IMR-90 (cell line): Measurements from ENCODE around the gene TST. TPM values are rescaled to one million over a fixed set of nuclear protein-coding genes. Genes with fewer than 3 reads are reported as not detected.

ENCODE experiments used
- ATAC-seq: fragments of 200-7000 bp; cut with Tn5 transposase; 2 replicates; pipeline ENCODE4 v1.9.1; 2020; ENCODE audit warnings: low read depth, mild to moderate bottlenecking, moderate library complexity
- BruUV-seq: library from RNA; stranded (reverse); fragments of 400-500 nt; replicated peaks from 2 replicates; lab custom pipeline; 2021; lab: Mats Ljungman, UMichigan
- CTCF ChIA-PET: fragments of 300-600 bp; formaldehyde crosslinking; extraction: SDS; loops from one replicate; lab custom pipeline; 2021; ENCODE audit warnings: antibody characterized with exemption; lab: Yijun Ruan, JAX
- POLR2A ChIA-PET: fragments of 300-600 bp; sonication (Branson Sonifier 250); formaldehyde crosslinking; loops from one replicate; lab custom pipeline; 2022; ENCODE audit warnings: antibody characterized with exemption; ENCODE audit not compliant: unreplicated experiment; lab: Charles Lee
- DNase-seq: peaks from one replicate; pipeline ENCODE4 v3.0.0; 2013
- H2AFZ ChIP-seq: replicated peaks from 2 replicates; pipeline ENCODE3; 2013; ENCODE audit warnings: low read length, mild to moderate bottlenecking; ENCODE audit not compliant: poor library complexity
- H2AK5ac ChIP-seq: 2 replicates; pipeline ENCODE4 v1.6.1; 2013; ENCODE audit warnings: low read depth, low read length, inconsistent platforms
- H2AK9ac ChIP-seq: replicated peaks from 2 replicates; pipeline ENCODE3; 2013; ENCODE audit warnings: mild to moderate bottlenecking, low read depth, low read length, moderate library complexity; ENCODE audit not compliant: poor library complexity
- H2BK120ac ChIP-seq: 2 replicates; pipeline ENCODE4 v1.6.1; 2013; ENCODE audit warnings: low read depth, low read length, inconsistent platforms
- H2BK15ac ChIP-seq: 3 replicates; pipeline ENCODE4 v1.6.1; 2013; ENCODE audit warnings: low read depth, low read length, inconsistent platforms
- H2BK20ac ChIP-seq: 2 replicates; pipeline ENCODE4 v1.6.1; 2013; ENCODE audit warnings: low read depth, mild to moderate bottlenecking, inconsistent platforms, low read length, moderate library complexity
- H2BK5ac ChIP-seq: 2 replicates; pipeline ENCODE4 v1.6.1; 2013; ENCODE audit warnings: mild to moderate bottlenecking, low read depth, low read length, inconsistent platforms; ENCODE audit not compliant: poor library complexity, severe bottlenecking
- H3K14ac ChIP-seq: replicated peaks from 2 replicates; pipeline ENCODE4 v1.6.1; 2013; ENCODE audit warnings: low read depth, low read length, inconsistent platforms
- H3K18ac ChIP-seq: 2 replicates; pipeline ENCODE4 v1.6.1; 2013; ENCODE audit warnings: low read depth, low read length, control low read depth
- H3K23ac ChIP-seq: 2 replicates; pipeline ENCODE4 v1.6.1; 2013; ENCODE audit warnings: low read depth, low read length, inconsistent platforms
- H3K27ac ChIP-seq: 2 replicates; pipeline ENCODE4 v1.5.1; 2013; ENCODE audit warnings: mild to moderate bottlenecking, control low read depth, low read length; ENCODE audit not compliant: insufficient read depth
- H3K27me3 ChIP-seq: 2 replicates; pipeline ENCODE4 v1.6.1; 2013; ENCODE audit warnings: low read length; ENCODE audit not compliant: control insufficient read depth, insufficient read depth
- H3K36me3 ChIP-seq: 2 replicates; pipeline ENCODE4 v1.6.1; 2013; ENCODE audit warnings: low read length, mixed read lengths; ENCODE audit not compliant: control insufficient read depth, insufficient read depth
- H3K4ac ChIP-seq: 2 replicates; pipeline ENCODE4 v1.6.1; 2013; ENCODE audit warnings: low read depth, low read length, inconsistent platforms
- H3K4me1 ChIP-seq: 2 replicates; pipeline ENCODE4 v1.6.1; 2013; ENCODE audit warnings: low read length, mixed read lengths; ENCODE audit not compliant: control insufficient read depth, insufficient read depth
- H3K4me2 ChIP-seq: 2 replicates; pipeline ENCODE4 v1.6.1; 2013; ENCODE audit warnings: low read depth, mild to moderate bottlenecking, control low read depth, low read length, moderate library complexity
- H3K4me3 ChIP-seq: 2 replicates; pipeline ENCODE4 v1.5.1; 2013; ENCODE audit warnings: low read depth, mild to moderate bottlenecking, control low read depth, low read length, moderate library complexity; ENCODE audit not compliant: insufficient read depth
- H3K56ac ChIP-seq: 2 replicates; pipeline ENCODE4 v1.6.1; 2013; ENCODE audit warnings: low read length, inconsistent platforms; ENCODE audit not compliant: insufficient read depth; ENCODE audit errors: extremely low read depth
- H3K79me1 ChIP-seq, 2 experiments: 2 replicates each; pipeline ENCODE4 v1.6.1; 2013; ENCODE audit warnings: low read length in 2 of 2, inconsistent platforms in 1 of 2, low read depth in 1 of 2
- H3K9ac ChIP-seq: 2 replicates; pipeline ENCODE4 v1.6.1; 2013; ENCODE audit warnings: low read depth, low read length, control low read depth
- H3K9me1 ChIP-seq: 2 replicates; pipeline ENCODE4 v1.6.1; 2013; ENCODE audit warnings: low read length, inconsistent platforms; ENCODE audit not compliant: insufficient read depth
- H3K9me3 ChIP-seq: 2 replicates; pipeline ENCODE4 v1.6.1; 2013; ENCODE audit warnings: low read length; ENCODE audit not compliant: control insufficient read depth, insufficient read depth
- H4K20me1 ChIP-seq: 2 replicates; pipeline ENCODE4 v1.6.1; 2013; ENCODE audit warnings: low read length, inconsistent platforms; ENCODE audit not compliant: insufficient read depth
- H4K5ac ChIP-seq: 2 replicates; pipeline ENCODE4 v1.6.1; 2013; ENCODE audit warnings: mild to moderate bottlenecking, low read depth, low read length, control low read depth
- H4K8ac ChIP-seq, 2 experiments: 2 replicates each; pipeline ENCODE4 v1.6.1; 2013; ENCODE audit warnings: low read depth in 2 of 2, low read length in 2 of 2, control low read depth in 1 of 2, inconsistent platforms in 1 of 2
- H4K91ac ChIP-seq: 2 replicates; pipeline ENCODE4 v1.6.1; 2013; ENCODE audit warnings: low read depth, low read length, inconsistent platforms; ENCODE audit not compliant: insufficient read depth
- CEBPB ChIP-seq: IDR thresholded peaks from 2 replicates; pipeline ENCODE4 v1.6.1; 2012; ENCODE audit warnings: low read depth, low read length, improper control_type of control experiment
- CHD1 ChIP-seq: IDR thresholded peaks from 2 replicates; pipeline ENCODE4 v1.6.1; 2012; ENCODE audit warnings: low read depth, low read length, improper control_type of control experiment
- CTCF ChIP-seq: conservative IDR thresholded peaks from 2 replicates; pipeline ENCODE4 v1.5.1; 2012; ENCODE audit warnings: mild to moderate bottlenecking, low read depth, low read length, improper control_type of control experiment
- FOS ChIP-seq: fragments of 150-350 bp; IDR thresholded peaks from 2 replicates; pipeline ENCODE4 v1.6.1; 2016; ENCODE audit warnings: low read depth, low read length
- MAFK ChIP-seq: IDR thresholded peaks from 2 replicates; pipeline ENCODE4 v1.6.1; 2012; ENCODE audit warnings: low read depth, low read length, improper control_type of control experiment
- MAZ ChIP-seq: IDR thresholded peaks from 2 replicates; pipeline ENCODE4 v1.6.1; 2012; ENCODE audit warnings: low read depth, mild to moderate bottlenecking, low read length, improper control_type of control experiment, moderate library complexity, borderline replicate concordance
- MXI1 ChIP-seq: IDR thresholded peaks from 2 replicates; pipeline ENCODE4 v1.6.1; 2012; ENCODE audit warnings: low read depth, mild to moderate bottlenecking, low read length, moderate library complexity, borderline replicate concordance
- NFE2L2 ChIP-seq: fragments of 150-350 bp; IDR thresholded peaks from 2 replicates; pipeline ENCODE4 v1.6.1; 2016; ENCODE audit warnings: low read depth, mild to moderate bottlenecking, low read length
- POLR2A ChIP-seq: IDR thresholded peaks from 2 replicates; pipeline ENCODE4 v1.6.1; 2012; ENCODE audit warnings: mild to moderate bottlenecking, low read depth, low read length
- RAD21 ChIP-seq: IDR thresholded peaks from 2 replicates; pipeline ENCODE4 v1.6.1; 2012; ENCODE audit warnings: low read length, improper control_type of control experiment
- RCOR1 ChIP-seq: IDR thresholded peaks from 2 replicates; pipeline ENCODE4 v1.6.1; 2012; ENCODE audit warnings: mild to moderate bottlenecking, low read length, improper control_type of control experiment; ENCODE audit not compliant: insufficient replicate concordance
- RFX5 ChIP-seq: IDR thresholded peaks from 2 replicates; pipeline ENCODE4 v1.8.0; 2012; ENCODE audit warnings: low read depth, mild to moderate bottlenecking, low read length, moderate library complexity
- SMC3 ChIP-seq: fragments of 150-350 bp; IDR thresholded peaks from 2 replicates; pipeline ENCODE4 v1.6.1; 2016; ENCODE audit warnings: low read depth, mild to moderate bottlenecking, antibody characterized with exemption, low read length, moderate library complexity
- WGBS, 2 experiments: methylation state at CpG; one replicate each; pipeline versions ENCODE4 v1.1.5 to v1.1.7; 2013; ENCODE audit warnings: missing lambda C conversion rate in 2 of 2; ENCODE audit not compliant: insufficient read length in 1 of 2; ENCODE audit errors: extremely low coverage in 2 of 2; 5-methylcytosine and 5-hydroxymethylcytosine counted together
- dilution Hi-C: fragments of 300-500 bp; cut with HindIII; formaldehyde crosslinking; loops from one replicate; pipeline ENCODE4 v1.14.3; 2018; ENCODE audit warnings: low sequenced_read_pairs; ENCODE audit not compliant: unreplicated experiment
- in situ Hi-C: fragments of 300-500 bp; cut with MboI; formaldehyde crosslinking; loops from 3 replicates; pipeline ENCODE4 v1.14.3; 2019; ENCODE audit warnings: low sequenced_read_pairs, inconsistent platforms, mixed read lengths
- intact Hi-C: fragments of 100-400 bp; cut with micrococcal nuclease; formaldehyde crosslinking; loops from 2 replicates; pipeline ENCODE4 v1.10.0; 2022
- polyA plus RNA-seq, 3 experiments: library from polyadenylated mRNA; depleted of rRNA; stranded (reverse); fragments of >200 nt; gene quantifications; 2 replicates each; pipeline ENCODE4 v1.2.3, GENCODE V29; 2012; ENCODE audit warnings: low replicate concordance in 1 of 3
- total RNA-seq: library from RNA; depleted of rRNA; stranded (reverse); fragments of >200 nt; gene quantifications from 2 replicates; pipeline ENCODE4 v1.2.3, GENCODE V29; 2012
- TF ChIP-seq, protein P1 (sequence below): fragments of 150-350 bp; IDR thresholded peaks from 2 replicates; pipeline ENCODE4 v1.6.1; 2017; ENCODE audit warnings: mild to moderate bottlenecking, antibody characterized with exemption, low read length, low read depth

The TST gene
- total and polyA plus RNA-seq, 2 of the 4 experiments (the other 2 are of a cell fraction) = 31.7 to 37.7 TPM

- Histone ChIP-seq H2BK5ac (peak overlapping the region; percentile 46), H3K36me3 (peaks cover 20% of the 10 kb centered on the region), H3K23ac (peak overlapping the region; percentile 13; the same call in 1 of the 2 replicates), H4K8ac (peak overlapping the region; percentile 55 to 75), H3K56ac (peak overlapping the region; percentile 48; the same call in 1 of the 2 replicates), H3K79me1 (peaks cover 15 to 66% of the 10 kb centered on the region in 2 experiments), H3K4me3 (peak overlapping the region; percentile 80), H3K27me3 (no peaks in the 10 kb centered on the region), H2AK5ac (peak overlapping the region; percentile 36), H3K9me3 (no peaks in the 10 kb centered on the region), H3K27ac (peak overlapping the region; percentile 82), H4K5ac (peak overlapping the region; percentile 81), H4K91ac (peak overlapping the region; percentile 4; the same call in 1 of the 2 replicates), H3K9ac (peak overlapping the region; percentile 94), H3K9me1 (peaks cover 5% of the 10 kb centered on the region; the same call in 1 of the 2 replicates), H2AK9ac (peak overlapping the region; percentile 78), H3K4me2 (peak overlapping the region; percentile 87), H2BK15ac (no peak overlapping the region), H3K4ac (peak overlapping the region; percentile 48), H3K14ac (peak overlapping the region; percentile 68; the same call in 1 of the 2 replicates), H3K4me1 (peaks cover 7% of the 10 kb centered on the region), H2BK20ac (no peak overlapping the region), H4K20me1 (peaks cover 24% of the 10 kb centered on the region), H2AFZ (peak overlapping the region; percentile 93), H3K18ac (peak overlapping the region; percentile 67; the same call in 1 of the 2 replicates), H2BK120ac (no peak overlapping the region)
- peak; percentile 47 for DNase-seq
- POLR2A ChIA-PET = interaction anchor here (1.0 kb wide), 1 partner anchor 12 kb away, joined by 4 read pairs; no protein-coding TSS in a partner anchor
- CTCF ChIA-PET = interaction anchor here (0.5 kb wide), 1 partner anchor 168 kb away, joined by 4 read pairs; no protein-coding TSS in a partner anchor
- in situ Hi-C loops = no loop called here
- WGBS, 2 experiments = 0% methylated on average over 2 of the region's 5 CpGs; no CpG with 5 or more reads in 1 of the 2 experiments
- no TSS peak for BruUV-seq
- intact Hi-C loops = loop anchor here (5.0 kb wide), 1 partner anchor 238 kb away; no protein-coding TSS in a partner anchor
- peak; percentile 13 for ATAC-seq
- TF ChIP-seq CTCF = no peak
- no peak for TF ChIP-seq SMC3
- TF ChIP-seq CHD1 = no peak
- no peak for TF ChIP-seq MAZ
- no peak for TF ChIP-seq FOS
- TF ChIP-seq POLR2A = no peak
- peak; percentile 80; the same call in 1 of the 2 replicates for TF ChIP-seq MXI1
- no peak for TF ChIP-seq MAFK
- TF ChIP-seq RFX5 = no peak
- no peak for TF ChIP-seq NFE2L2
- no peak for TF ChIP-seq CEBPB
- TF ChIP-seq RAD21 = no peak
- TF ChIP-seq RCOR1 = no peak
- TF ChIP-seq, protein P1, sequence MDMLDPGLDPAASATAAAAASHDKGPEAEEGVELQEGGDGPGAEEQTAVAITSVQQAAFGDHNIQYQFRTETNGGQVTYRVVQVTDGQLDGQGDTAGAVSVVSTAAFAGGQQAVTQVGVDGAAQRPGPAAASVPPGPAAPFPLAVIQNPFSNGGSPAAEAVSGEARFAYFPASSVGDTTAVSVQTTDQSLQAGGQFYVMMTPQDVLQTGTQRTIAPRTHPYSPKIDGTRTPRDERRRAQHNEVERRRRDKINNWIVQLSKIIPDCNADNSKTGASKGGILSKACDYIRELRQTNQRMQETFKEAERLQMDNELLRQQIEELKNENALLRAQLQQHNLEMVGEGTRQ = peak; percentile 65; the same call in 1 of the 2 replicates
- dilution Hi-C loops = no loop called here
Observed at GRCh38 chr22:37020192-37020479, 889 bp upstream of the TST start.
